Measurements from ENCODE around the gene PRTFDC1. TPM values are rescaled to one million over a fixed set of nuclear protein-coding genes. Genes with fewer than 3 reads are reported as not detected.
A peak's percentile ranks its signal among the peaks of the same experiment; 100 is the strongest.

Gene PRTFDC1
- total and polyA plus RNA-seq, 2 of the 13 experiments (the other 11 are each of a cell fraction or from before 2014, with no cell fraction given), result not detected

GRCh38 chr10:24962995-24963394, 10.6 kb upstream of the PRTFDC1 start (continued):
- TF ChIP-seq ZBTB10 (CRISPR knock-in tag; IDR thresholded peaks at IDR 0.05; ENCODE audit: borderline replicate concordance) (no peak), HDAC2 (CRISPR knock-in tag; IDR thresholded peaks at IDR 0.05) (no peak), ZMYM4 (CRISPR knock-in tag; IDR thresholded peaks at IDR 0.05) (no peak), ARNT2 (CRISPR knock-in tag; IDR thresholded peaks at IDR 0.05; ENCODE audit: low read depth) (no peak), PHF21A (CRISPR knock-in tag; IDR thresholded peaks at IDR 0.05) (no peak), FOSL2 (CRISPR knock-in tag; IDR thresholded peaks at IDR 0.05) (peak; percentile 84), CCAR2 (optimal IDR thresholded peaks at IDR 0.05; ENCODE audit: low read depth, low read length) (no peak), PAXIP1 (CRISPR knock-in tag; conservative IDR thresholded peaks at IDR 0.05) (peak; percentile 54), HNF4A (CRISPR knock-in tag; IDR thresholded peaks at IDR 0.05) (peak; percentile 54)
